ENCODE measurements around the gene TMED8.

Gene TMED8

DNA sequence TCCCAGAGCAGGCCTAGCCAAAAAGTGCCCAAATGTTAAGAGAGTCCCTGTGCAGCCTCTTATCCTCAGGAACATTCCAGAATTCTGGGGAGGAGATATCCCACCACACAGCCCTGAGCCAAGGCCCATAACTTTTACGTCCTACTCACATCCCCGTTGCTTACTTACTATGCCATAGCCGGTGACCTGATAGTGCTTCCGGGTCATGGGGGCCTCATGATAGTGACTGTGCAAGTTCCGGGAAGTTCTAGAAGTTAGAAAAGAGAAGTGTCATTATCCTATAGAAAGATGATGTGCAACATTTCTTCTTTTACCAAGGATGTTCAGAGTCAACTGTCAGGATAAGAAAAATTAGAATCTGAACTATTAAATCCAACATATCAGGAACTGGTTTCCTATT lies 90.3 kb downstream of the TMED8 start:
- no peak for DNase-seq
